Measurements from ENCODE around the gene G6PC2.
A peak's percentile ranks its signal among the peaks of the same experiment; 100 is the strongest.

G6PC2 gene, protein sequence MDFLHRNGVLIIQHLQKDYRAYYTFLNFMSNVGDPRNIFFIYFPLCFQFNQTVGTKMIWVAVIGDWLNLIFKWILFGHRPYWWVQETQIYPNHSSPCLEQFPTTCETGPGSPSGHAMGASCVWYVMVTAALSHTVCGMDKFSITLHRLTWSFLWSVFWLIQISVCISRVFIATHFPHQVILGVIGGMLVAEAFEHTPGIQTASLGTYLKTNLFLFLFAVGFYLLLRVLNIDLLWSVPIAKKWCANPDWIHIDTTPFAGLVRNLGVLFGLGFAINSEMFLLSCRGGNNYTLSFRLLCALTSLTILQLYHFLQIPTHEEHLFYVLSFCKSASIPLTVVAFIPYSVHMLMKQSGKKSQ

DNA sequence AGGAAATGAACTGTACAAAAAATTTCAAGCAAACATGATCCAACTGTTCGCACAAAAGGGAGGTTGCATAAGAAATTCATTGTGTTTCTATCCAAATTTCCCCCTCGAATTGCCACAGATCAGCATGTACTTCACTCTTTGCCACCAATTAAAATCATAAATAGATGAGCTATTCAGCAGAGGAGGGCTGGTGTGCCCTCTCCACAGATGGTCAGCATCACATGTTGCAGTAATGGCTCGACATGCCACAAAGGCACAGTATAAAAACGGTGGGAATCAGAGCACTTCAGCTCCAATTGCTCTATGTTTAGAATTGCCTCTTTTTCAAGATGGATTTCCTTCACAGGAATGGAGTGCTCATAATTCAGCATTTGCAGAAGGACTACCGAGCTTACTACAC is at the start of gene G6PC2:
Gene G6PC2 (plus strand): TSS at position 289 of the 400 bp plus-strand sequence. CDS start 41 bp downstream, at position 330.
- TF ChIP-seq, protein P1, sequence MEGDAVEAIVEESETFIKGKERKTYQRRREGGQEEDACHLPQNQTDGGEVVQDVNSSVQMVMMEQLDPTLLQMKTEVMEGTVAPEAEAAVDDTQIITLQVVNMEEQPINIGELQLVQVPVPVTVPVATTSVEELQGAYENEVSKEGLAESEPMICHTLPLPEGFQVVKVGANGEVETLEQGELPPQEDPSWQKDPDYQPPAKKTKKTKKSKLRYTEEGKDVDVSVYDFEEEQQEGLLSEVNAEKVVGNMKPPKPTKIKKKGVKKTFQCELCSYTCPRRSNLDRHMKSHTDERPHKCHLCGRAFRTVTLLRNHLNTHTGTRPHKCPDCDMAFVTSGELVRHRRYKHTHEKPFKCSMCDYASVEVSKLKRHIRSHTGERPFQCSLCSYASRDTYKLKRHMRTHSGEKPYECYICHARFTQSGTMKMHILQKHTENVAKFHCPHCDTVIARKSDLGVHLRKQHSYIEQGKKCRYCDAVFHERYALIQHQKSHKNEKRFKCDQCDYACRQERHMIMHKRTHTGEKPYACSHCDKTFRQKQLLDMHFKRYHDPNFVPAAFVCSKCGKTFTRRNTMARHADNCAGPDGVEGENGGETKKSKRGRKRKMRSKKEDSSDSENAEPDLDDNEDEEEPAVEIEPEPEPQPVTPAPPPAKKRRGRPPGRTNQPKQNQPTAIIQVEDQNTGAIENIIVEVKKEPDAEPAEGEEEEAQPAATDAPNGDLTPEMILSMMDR (IDR thresholded peaks at IDR 0.05; ENCODE audit: low read length, missing control alignments) = no peak
- DNase-seq (ENCODE audit: low read depth) = no peak
- H3K4me3 ChIP-seq (replicated peaks; ENCODE audit: low read depth, low read length) = no peak within 1 kb of the TSS

DNA sequence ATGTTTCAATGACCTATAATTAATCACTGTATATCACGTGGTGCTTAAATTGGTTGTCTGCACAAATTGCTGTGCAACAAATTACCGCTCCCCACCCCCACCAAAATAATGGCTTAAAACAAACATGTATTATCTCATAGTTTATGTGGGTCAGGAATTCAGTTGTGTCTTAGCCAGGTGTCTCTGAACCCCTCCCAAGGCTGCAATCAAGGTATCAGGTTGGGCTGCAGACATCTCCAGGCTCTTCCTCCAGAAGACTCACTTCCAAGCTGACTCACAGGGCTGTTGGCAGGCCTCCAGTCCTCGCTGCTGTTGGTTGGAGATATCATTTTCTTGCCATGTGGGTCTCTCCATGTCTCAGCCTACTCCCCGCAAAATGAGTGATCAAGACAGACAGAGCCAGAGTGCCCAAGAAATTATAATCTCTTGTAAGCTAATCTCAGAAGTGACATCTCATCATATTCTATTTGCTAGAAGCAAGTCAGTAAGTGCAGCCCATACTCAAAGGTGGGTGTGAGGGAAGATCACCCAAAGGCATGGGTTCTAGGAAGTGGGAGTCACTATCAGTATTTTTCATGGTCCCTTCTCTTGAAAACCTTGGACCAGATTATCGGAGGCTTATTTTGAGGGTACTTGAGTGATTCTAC is 49.3 kb upstream of the G6PC2 start:
- DNase-seq (ENCODE audit: low read depth) = peak; percentile 80
- H3K4me3 ChIP-seq (replicated peaks; ENCODE audit: low read depth, low read length) = no peak overlapping the region
- TF ChIP-seq, protein P1 (IDR thresholded peaks at IDR 0.05; ENCODE audit: low read length, missing control alignments) = no peak

DNA sequence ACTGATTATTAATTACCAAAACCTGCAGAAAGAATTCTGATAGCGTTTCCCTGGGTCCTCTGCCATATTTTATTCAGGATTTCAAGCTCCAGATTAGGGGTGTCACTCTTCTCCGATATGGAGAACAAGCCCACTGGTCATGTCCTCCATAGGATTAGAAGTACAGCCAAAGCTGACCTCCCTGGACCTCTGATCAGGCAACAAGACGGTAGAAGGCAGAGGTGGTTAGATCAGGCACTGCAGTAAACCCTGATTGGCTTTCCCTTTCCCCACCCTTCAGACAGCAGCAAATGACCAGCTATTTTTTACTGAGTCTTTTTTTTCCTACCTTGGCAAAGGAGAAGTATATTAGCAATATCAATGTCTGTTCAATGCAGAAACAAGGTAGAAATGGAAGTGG is 48.6 kb upstream of the G6PC2 start:
- TF ChIP-seq, protein P1 (IDR thresholded peaks at IDR 0.05; ENCODE audit: low read length, missing control alignments) = no peak
- no peak for DNase-seq (ENCODE audit: low read depth)
- no peak overlapping the region for H3K4me3 ChIP-seq (replicated peaks; ENCODE audit: low read depth, low read length)

DNA sequence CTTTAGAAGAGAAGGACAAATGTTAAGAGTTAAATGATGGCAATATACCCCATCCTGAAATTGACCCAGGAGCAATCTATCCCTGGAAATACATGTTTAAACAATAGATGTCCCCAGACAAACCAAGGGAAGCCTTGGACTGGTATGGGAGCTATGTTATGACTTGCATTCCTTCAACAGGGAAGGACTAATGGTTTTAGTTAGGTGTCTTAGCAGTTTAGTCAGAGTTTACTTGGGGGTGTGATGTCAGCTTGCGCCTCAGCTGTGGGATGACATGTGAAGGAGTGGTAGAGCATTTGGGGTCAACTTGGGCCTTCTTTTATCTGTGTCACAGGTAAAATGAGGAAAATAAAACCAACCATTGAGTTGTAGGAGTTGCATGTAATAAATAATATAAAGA is 47.6 kb upstream of the G6PC2 start:
- DNase-seq (ENCODE audit: low read depth) = no peak
- H3K4me3 ChIP-seq (replicated peaks; ENCODE audit: low read depth, low read length) = no peak overlapping the region
- TF ChIP-seq, protein P1 (IDR thresholded peaks at IDR 0.05; ENCODE audit: low read length, missing control alignments) = no peak

DNA sequence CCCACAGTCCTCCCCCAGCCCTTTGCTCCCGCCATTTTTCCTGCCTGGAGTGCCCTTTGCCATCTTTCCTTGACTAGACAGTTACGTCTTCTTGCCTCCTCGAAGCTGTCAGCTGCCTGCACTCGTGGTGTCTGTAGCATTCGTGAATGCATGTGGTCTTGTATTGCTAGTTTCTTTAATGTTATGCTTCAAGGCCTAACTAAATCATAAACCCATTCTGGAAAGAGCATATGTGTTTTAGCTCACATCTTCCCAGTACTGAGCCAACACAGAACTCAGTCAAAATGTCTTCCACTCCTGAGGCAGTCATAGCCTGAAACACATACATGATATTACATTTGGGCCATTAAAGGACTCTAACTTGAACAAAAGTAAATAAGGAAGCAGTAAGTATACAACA is 46.4 kb upstream of the G6PC2 start:
- TF ChIP-seq, protein P1 (IDR thresholded peaks at IDR 0.05; ENCODE audit: low read length, missing control alignments) = no peak
- H3K4me3 ChIP-seq (replicated peaks; ENCODE audit: low read depth, low read length) = no peak overlapping the region
- DNase-seq (ENCODE audit: low read depth) = no peak

DNA sequence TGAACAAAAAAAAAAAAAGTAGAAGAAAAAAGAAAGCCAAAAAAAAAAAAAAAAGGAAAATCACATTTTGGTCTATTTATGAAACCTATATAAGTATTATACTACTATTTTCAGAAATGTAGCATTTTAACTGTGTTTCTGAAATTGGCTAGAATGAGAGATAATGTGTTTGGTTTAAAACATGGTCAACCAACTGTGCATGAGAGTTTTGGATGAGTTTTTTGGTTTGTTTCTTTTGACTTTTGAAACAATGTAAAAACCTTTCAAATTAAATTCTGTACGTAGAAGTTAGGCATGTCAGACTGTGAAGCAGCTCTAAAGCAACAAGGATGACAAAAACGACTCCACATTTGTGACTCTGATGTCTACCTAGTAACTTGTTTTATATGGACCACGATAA is 45.5 kb upstream of the G6PC2 start:
- DNase-seq (ENCODE audit: low read depth) = no peak
- TF ChIP-seq, protein P1 (IDR thresholded peaks at IDR 0.05; ENCODE audit: low read length, missing control alignments) = no peak
- no peak overlapping the region for H3K4me3 ChIP-seq (replicated peaks; ENCODE audit: low read depth, low read length)
